T-helper 9 cell (primary cell): ENCODE results near the gene RNF146.
"Not testable (repeated sequence)": the region's sequence is repeated elsewhere in the genome, so short reads cannot be mapped to it uniquely, and the experiment has no call there.

Experiments used
- DNase-seq: peaks from one replicate; pipeline ENCODE4 v3.0.0-alpha.2; 2020

Gene RNF146

GRCh38 chr6:127289934-127290333, 23.3 kb downstream of the RNF146 start:
- DNase-seq, result no peak

- DNase-seq, result no peak
Observed at GRCh38 chr6:127290391-127291265, 24.0 kb downstream of the RNF146 start.

- DNase-seq, result no peak
Observed at GRCh38 chr6:127291495-127291894, 24.8 kb downstream of the RNF146 start.

- DNase-seq, result no peak
Observed at GRCh38 chr6:127297502-127298070, 30.9 kb downstream of the RNF146 start.

- no peak for DNase-seq
Observed at GRCh38 chr6:127298475-127298874, 31.8 kb downstream of the RNF146 start.

- DNase-seq, result no peak
Observed at GRCh38 chr6:127299522-127300240, 33.0 kb downstream of the RNF146 start.

- DNase-seq, result no peak
Observed at GRCh38 chr6:127300411-127300810, 33.7 kb downstream of the RNF146 start.

- no peak for DNase-seq
Observed at GRCh38 chr6:127301199-127301700, 34.6 kb downstream of the RNF146 start.

- DNase-seq, result peak; percentile 13
Observed at GRCh38 chr6:127302728-127303660, 36.3 kb downstream of the RNF146 start.

- no peak for DNase-seq
Observed at GRCh38 chr6:127303917-127304316, 37.3 kb downstream of the RNF146 start.

- no peak for DNase-seq
Observed at GRCh38 chr6:127305741-127306140, 39.1 kb downstream of the RNF146 start.

GRCh38 chr6:127317388-127318128, 50.9 kb downstream of the RNF146 start:
- DNase-seq, result no peak

GRCh38 chr6:127319686-127320085, 53.0 kb downstream of the RNF146 start:
- no peak for DNase-seq

- no peak for DNase-seq
Observed at GRCh38 chr6:127328043-127328609, 61.5 kb downstream of the RNF146 start.

- not testable (repeated sequence) for DNase-seq
Observed at GRCh38 chr6:127331256-127331655, 64.6 kb downstream of the RNF146 start.

GRCh38 chr6:127332383-127332961, 65.8 kb downstream of the RNF146 start:
- DNase-seq, result no peak
